Lower leg skin (tissue), 4 donors: ENCODE data around the gene RLF. TPM values are rescaled to one million over a fixed set of nuclear protein-coding genes. Genes with fewer than 3 reads are reported as not detected.

Experiments used
- DNase-seq, 2 donors: peaks; one replicate each; pipeline ENCODE4 v3.0.0-alpha.2; 2019; ENCODE audit warnings: low spot score in 2 of 2
- H3K4me3 ChIP-seq: fragments of 200-600 bp; sonication (generic); 2 replicates; pipeline ENCODE4 v1.5.1; 2017; ENCODE audit warnings: mild to moderate bottlenecking, low read depth; ENCODE audit not compliant: poor library complexity, severe bottlenecking
- POLR2A ChIP-seq, 2 donors: fragments of 450-650 bp; IDR thresholded peaks; one replicate each; pipeline ENCODE4 v1.6.1; 2016 to 2017; ENCODE audit warnings: antibody characterized with exemption in 2 of 2, mild to moderate bottlenecking in 1 of 2, moderate library complexity in 1 of 2
- WGBS, 2 donors: methylation state at CpG; one replicate each; pipeline ENCODE4 v1.1.5; 2018; 5-methylcytosine and 5-hydroxymethylcytosine counted together
- intact Hi-C: fragments of 100-400 bp; cut with DNase I; formaldehyde crosslinking; loops from one replicate; pipeline ENCODE4 v1.15.0; 2023; ENCODE audit warnings: low total_unique reads
- total RNA-seq, 4 donors: library from RNA; depleted of rRNA; stranded (reverse); fragments of >200 nt; gene quantifications; one replicate each; pipeline ENCODE4 v1.1.0, GENCODE V29; 2016
- TF ChIP-seq, protein P1 (sequence below), 3 donors: fragments of 450-650 bp; IDR thresholded peaks; one replicate each; pipeline ENCODE4 v1.5.1; 2016; ENCODE audit warnings: antibody characterized with exemption in 3 of 3, mild to moderate bottlenecking in 3 of 3, moderate library complexity in 2 of 3

The RLF gene
- total RNA-seq, 4 donors from 2014 or later: 22.8 to 30.9 (median 25.3) TPM

DNA sequence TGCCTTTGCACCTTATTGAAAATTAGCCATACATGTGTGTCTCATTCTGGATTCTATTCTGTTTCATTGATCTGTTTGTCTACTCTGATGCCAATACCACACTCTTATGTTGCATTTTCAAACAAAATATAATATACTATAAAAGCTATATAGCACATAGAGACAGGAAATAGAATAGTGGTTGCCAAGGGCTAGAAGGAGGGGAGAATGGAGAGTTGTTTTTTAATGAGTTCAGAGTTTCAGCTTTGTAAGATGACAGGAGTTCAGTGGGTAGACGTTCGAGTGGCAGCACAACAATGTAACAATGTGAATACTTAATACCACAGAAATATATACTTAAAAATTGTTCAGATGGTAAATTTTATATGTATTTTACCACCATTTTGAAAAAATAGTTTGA, 17.0 kb downstream of the RLF start:
- WGBS, 2 donors: 53 to 67% methylated on average over 2 of the region's 2 CpGs
- TF ChIP-seq, protein P1, sequence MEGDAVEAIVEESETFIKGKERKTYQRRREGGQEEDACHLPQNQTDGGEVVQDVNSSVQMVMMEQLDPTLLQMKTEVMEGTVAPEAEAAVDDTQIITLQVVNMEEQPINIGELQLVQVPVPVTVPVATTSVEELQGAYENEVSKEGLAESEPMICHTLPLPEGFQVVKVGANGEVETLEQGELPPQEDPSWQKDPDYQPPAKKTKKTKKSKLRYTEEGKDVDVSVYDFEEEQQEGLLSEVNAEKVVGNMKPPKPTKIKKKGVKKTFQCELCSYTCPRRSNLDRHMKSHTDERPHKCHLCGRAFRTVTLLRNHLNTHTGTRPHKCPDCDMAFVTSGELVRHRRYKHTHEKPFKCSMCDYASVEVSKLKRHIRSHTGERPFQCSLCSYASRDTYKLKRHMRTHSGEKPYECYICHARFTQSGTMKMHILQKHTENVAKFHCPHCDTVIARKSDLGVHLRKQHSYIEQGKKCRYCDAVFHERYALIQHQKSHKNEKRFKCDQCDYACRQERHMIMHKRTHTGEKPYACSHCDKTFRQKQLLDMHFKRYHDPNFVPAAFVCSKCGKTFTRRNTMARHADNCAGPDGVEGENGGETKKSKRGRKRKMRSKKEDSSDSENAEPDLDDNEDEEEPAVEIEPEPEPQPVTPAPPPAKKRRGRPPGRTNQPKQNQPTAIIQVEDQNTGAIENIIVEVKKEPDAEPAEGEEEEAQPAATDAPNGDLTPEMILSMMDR (IDR thresholded peaks at IDR 0.05): no peak
- no peak for TF ChIP-seq POLR2A (IDR thresholded peaks at IDR 0.05)
- H3K4me3 ChIP-seq: no peak overlapping the region
- DNase-seq: no peak
- intact Hi-C loops: no loop called here

DNA sequence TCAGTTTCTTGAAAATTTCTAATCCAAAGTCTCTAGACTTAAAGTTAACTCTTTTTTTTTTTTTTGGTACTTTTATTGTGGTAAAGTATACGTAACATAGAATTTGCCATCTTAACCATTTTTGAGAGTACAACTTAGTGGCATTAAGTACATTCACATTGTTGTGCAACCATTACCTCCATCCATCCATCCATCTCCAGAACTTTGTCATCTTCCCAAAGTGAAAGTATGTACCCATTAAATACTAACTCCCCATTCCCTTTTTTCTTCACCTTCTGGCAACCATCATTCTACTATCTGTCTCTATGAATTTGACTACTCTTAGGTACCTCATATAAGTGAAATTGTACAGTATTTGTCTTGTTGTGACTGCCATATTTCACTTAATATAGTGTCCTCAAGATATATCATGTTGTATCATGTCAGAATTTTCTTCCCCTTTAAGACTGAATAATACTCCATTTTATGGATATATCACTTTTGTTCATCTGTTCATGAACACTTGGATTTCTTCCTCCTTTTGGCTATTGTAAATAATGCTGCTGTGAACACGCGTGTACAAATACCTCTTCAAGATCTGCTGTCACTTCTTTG, 18.4 kb downstream of the RLF start:
- no peak for TF ChIP-seq POLR2A (IDR thresholded peaks at IDR 0.05)
- TF ChIP-seq, protein P1 (IDR thresholded peaks at IDR 0.05): no peak
- H3K4me3 ChIP-seq: no peak overlapping the region
- no peak for DNase-seq
- WGBS, 2 donors: 96 to 98% methylated on average over 3 of the region's 3 CpGs
- intact Hi-C loops: no loop called here

DNA sequence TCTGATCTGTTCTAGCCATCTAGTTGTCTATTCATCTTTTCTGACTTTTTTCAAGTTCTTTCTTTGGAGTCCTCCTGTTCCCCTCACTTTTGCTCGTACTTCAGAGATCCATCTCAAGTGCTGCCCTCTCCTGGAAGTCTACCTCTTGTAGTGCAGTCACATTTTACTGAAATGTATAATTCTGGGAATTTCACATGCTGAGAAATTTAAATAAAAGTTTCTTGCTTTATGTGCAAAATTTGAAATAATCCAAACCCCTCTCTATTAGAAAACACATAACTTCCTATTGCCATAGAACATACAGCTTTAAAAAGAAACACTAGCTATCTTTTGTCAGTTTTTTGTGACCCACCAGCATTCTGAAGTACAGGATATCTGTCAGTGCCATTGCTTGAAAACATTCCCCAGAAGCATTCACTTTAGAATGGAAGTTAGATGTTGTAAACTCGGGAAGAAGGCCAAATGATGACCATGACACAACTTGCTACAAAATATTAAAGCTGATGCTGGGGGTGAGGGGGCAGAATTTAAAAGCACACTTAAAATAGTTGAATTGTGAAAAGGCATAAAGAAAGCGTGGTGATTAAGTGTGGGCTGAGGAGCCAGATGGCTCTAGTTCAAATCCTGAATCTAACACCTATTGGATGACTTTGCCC, 22.0 kb downstream of the RLF start:
- DNase-seq: no peak
- intact Hi-C loops: no loop called here
- no peak overlapping the region for H3K4me3 ChIP-seq
- 54 to 69% methylated on average over 3 of the region's 3 CpGs for WGBS, 2 donors
- TF ChIP-seq, protein P1 (IDR thresholded peaks at IDR 0.05): no peak
- TF ChIP-seq POLR2A (IDR thresholded peaks at IDR 0.05): no peak

DNA sequence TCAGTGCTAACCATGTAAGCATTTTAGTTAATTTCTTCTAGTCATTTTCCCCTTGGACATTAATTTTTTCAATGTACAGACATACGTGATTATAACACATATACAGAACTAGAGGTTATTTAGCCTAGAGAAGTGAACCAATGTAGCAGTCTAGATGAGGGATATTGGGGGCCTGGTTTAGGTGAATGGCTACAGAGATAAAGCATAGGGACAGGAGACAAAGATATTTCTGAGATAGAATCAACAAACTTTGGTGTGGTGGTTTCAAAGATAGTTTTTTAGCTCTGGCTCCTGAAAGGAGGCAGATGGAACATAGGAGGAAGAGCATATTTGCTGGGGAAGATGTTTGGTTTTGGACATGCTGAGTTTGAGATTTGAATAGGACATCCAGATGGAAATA, 23.0 kb downstream of the RLF start:
- WGBS, 2 donors: 89 to 90% methylated on average over 1 of the region's 1 CpG
- TF ChIP-seq, protein P1 (IDR thresholded peaks at IDR 0.05): no peak
- TF ChIP-seq POLR2A (IDR thresholded peaks at IDR 0.05): no peak
- intact Hi-C loops: no loop called here
- DNase-seq: no peak
- H3K4me3 ChIP-seq: no peak overlapping the region

DNA sequence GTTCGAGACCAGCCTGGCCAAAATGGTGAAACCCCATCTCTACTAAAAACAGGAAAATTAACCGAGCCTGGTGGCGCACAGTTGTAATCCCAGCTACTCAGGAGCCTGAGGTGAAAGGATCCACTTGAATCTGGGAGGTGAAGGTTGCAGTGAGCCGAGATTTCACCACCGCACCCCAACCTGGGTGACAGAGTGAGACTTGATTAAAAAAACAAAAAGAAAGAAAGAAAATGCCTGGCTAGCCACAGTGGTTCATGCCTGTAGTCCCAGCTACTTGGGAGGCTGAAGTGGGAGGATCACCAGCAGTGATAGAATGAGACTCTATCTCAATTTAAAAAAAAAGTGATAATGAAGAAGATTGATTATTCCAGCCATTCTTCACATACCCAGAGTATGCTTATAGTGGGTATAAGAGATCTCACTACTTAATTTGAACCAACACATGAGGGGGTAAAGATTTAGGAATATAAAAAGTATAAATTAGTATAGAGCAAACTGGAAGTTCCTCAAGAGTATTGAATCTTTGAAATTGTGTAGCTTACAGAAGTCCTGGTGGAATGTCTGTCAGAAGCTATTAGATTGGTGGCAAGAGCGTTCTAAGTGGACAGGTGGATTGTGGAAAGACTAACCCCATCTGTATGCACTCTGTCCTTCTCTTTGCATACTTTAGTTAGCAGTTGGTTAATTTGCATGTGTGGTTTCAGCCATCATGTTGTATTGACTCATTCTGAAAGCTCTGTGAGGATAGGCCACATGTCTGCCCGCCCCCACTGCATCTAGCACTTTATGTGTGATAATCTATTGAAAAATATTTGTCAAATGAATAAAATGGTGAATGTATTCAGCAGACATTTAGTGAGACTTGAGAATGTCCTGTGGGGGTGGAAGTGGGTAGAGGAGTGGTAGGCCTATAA, 25.0 kb downstream of the RLF start:
- TF ChIP-seq, protein P1 (IDR thresholded peaks at IDR 0.05): no peak
- TF ChIP-seq POLR2A (IDR thresholded peaks at IDR 0.05): no peak
- 88 to 92% methylated on average over 7 of the region's 7 CpGs for WGBS, 2 donors
- intact Hi-C loops: no loop called here
- DNase-seq: no peak
- H3K4me3 ChIP-seq: no peak overlapping the region
